Adrenal gland (tissue), 5 donors: ENCODE measurements around the gene CEP170.
"Not testable (repeated sequence)": the region's sequence is repeated elsewhere in the genome, so short reads cannot be mapped to it uniquely, and the experiment has no call there.

Experiments
- CTCF ChIP-seq, 6 experiments: fragments of 450-650 bp in 4 of 6; fragments of 200-600 bp in 2 of 6; sonication (generic) in 1 of 6; IDR thresholded peaks; 1 replicate in 5 of 6; 2 replicates in 1 of 6; pipeline versions ENCODE4 v1.5.1 to v1.8.0; 2016 to 2021; ENCODE audit warnings: antibody characterized with exemption in 6 of 6, mild to moderate bottlenecking in 2 of 6, moderate library complexity in 1 of 6
- POLR2A ChIP-seq, 2 donors: fragments of 450-650 bp; IDR thresholded peaks; one replicate each; pipeline ENCODE4 v1.6.1; 2017; ENCODE audit warnings: antibody characterized with exemption in 2 of 2, mild to moderate bottlenecking in 2 of 2, moderate library complexity in 1 of 2
- donor health status: DM: no; HTN: no; CAD: no.

- not testable (repeated sequence) for TF ChIP-seq CTCF, POLR2A (IDR thresholded peaks at IDR 0.05)
Observed at GRCh38 chr1:243121939-243122338, 133.1 kb downstream of the CEP170 start.
